ENCODE data around the gene CCDC24. TPM values are rescaled to one million over a fixed set of nuclear protein-coding genes. Genes with fewer than 3 reads are reported as not detected.
A peak's percentile ranks its signal among the peaks of the same experiment; 100 is the strongest.

The CCDC24 gene
- total and polyA plus RNA-seq, 2 donors (not counting 3 experiments of a cell fraction or from before 2014, with no cell fraction given): 2.2 to 3.1 TPM

GRCh38 chr1:43969416-43969745 lies 22.0 kb upstream of the CCDC24 start:
- no peaks in the 10 kb centered on the region for H3K27me3 ChIP-seq (ENCODE audit: control insufficient read depth in 2 of 2, insufficient read depth in 2 of 2, low read length in 2 of 2)
- dilution Hi-C loops (cut with MboI; ENCODE audit: extremely low pct_ligation_motif_present, low sequenced_read_pairs) (no loop called here), intact Hi-C loops (cut with micrococcal nuclease) (loop anchor here (1.0 to 2.0 kb wide), 2 partner anchors 23 to 61 kb away; partner anchors contain the start of genes IPO13 and SLC6A9)
- CTCF ChIA-PET: interaction anchor here (0.8 kb wide), 1 partner anchor 23 kb away, joined by 4 read pairs; no protein-coding TSS in a partner anchor
- H3K27ac ChIP-seq (ENCODE audit: insufficient read depth, low read depth, low read length): no peak overlapping the region
- no peaks in the 10 kb centered on the region for H4K20me1 ChIP-seq (replicated peaks; ENCODE audit: control insufficient read depth, extremely low read depth, insufficient read depth, low read length)
- no peak overlapping the region for H3K4me3 ChIP-seq (replicated peaks in 1 of 3; ENCODE audit: insufficient read depth in 1 of 3, low read depth in 1 of 3, low read length in 3 of 3)
- no peak overlapping the region for H3K9ac ChIP-seq (replicated peaks; ENCODE audit: extremely low read depth, insufficient read depth, low read length)
- H3K9me3 ChIP-seq (replicated peaks; ENCODE audit: control insufficient read depth, insufficient read depth, low read length): no peaks in the 10 kb centered on the region
- BruUV-seq (replicated peaks): no TSS peak
- peaks cover 0 to 14% of the 10 kb centered on the region in 2 experiments for H3K36me3 ChIP-seq (ENCODE audit: control insufficient read depth in 2 of 2, extremely low read depth in 1 of 2, insufficient read depth in 2 of 2, low read length in 2 of 2)
- no peaks in the 10 kb centered on the region for H3K9me1 ChIP-seq (replicated peaks; ENCODE audit: control insufficient read depth, extremely low read depth, insufficient read depth, low read length)
- TF ChIP-seq GATA2 (IDR thresholded peaks at IDR 0.05; ENCODE audit: insufficient read depth, insufficient read length, low read depth, low read length): no peak
- TF ChIP-seq POLR2AphosphoS5 (IDR thresholded peaks at IDR 0.05; ENCODE audit: insufficient read depth, low read depth, low read length): no peak
- POLR2A ChIA-PET: interaction anchor here (0.7 to 1.4 kb wide), 2 partner anchors 62 to 319 kb away, joined by 3 read pairs; partner anchors contain the start of genes KDM4A and SLC6A9
- DNase-seq (ENCODE audit: low read depth, low spot score): no peak
- peak overlapping the region; percentile 44 for H3K4me2 ChIP-seq (ENCODE audit: insufficient read depth, low read length)
- H2AFZ ChIP-seq (ENCODE audit: low read depth, low read length): no peak overlapping the region
- H3K4me1 ChIP-seq (ENCODE audit: control insufficient read depth, extremely low read depth, insufficient read depth, low read length): peaks cover 11% of the 10 kb centered on the region
- peaks cover 4% of the 10 kb centered on the region for H3K79me2 ChIP-seq (ENCODE audit: control insufficient read depth, insufficient read depth, low read length)
- FAIRE-seq: no peak

GRCh38 chr1:43969746-43970466 lies 21.5 kb upstream of the CCDC24 start, which contains the start of gene DPH2:
DPH2 (plus strand) TSS chr1:43970010; CDS start chr1:43970176, 166 bp downstream.
- no peaks in the 10 kb centered on the region for H3K9me3 ChIP-seq (replicated peaks; ENCODE audit: control insufficient read depth, insufficient read depth, low read length)
- no peaks in the 10 kb centered on the region for H4K20me1 ChIP-seq (replicated peaks; ENCODE audit: control insufficient read depth, extremely low read depth, insufficient read depth, low read length)
- peaks cover 0 to 14% of the 10 kb centered on the region in 2 experiments for H3K36me3 ChIP-seq (ENCODE audit: control insufficient read depth in 2 of 2, extremely low read depth in 1 of 2, insufficient read depth in 2 of 2, low read length in 2 of 2)
- H3K79me2 ChIP-seq (ENCODE audit: control insufficient read depth, insufficient read depth, low read length): peaks cover 5% of the 10 kb centered on the region
- intact Hi-C loops (cut with micrococcal nuclease): loop anchor here (1.0 to 2.0 kb wide), 2 partner anchors 24 to 61 kb away; partner anchors contain the start of genes IPO13 and SLC6A9
- H3K4me1 ChIP-seq (ENCODE audit: control insufficient read depth, extremely low read depth, insufficient read depth, low read length): peaks cover 12% of the 10 kb centered on the region
- no peaks in the 10 kb centered on the region for H3K27me3 ChIP-seq (ENCODE audit: control insufficient read depth in 2 of 2, insufficient read depth in 2 of 2, low read length in 2 of 2)
- H3K9ac ChIP-seq (replicated peaks; ENCODE audit: extremely low read depth, insufficient read depth, low read length): peak within 1 kb of the TSS; percentile 26
- peak within 1 kb of the TSS; percentile 49 to 87 (median 60) for H3K4me3 ChIP-seq (replicated peaks in 1 of 3; ENCODE audit: insufficient read depth in 1 of 3, low read depth in 1 of 3, low read length in 3 of 3)
- ChIA-PET CTCF (interaction anchor here (0.8 to 0.9 kb wide), 2 partner anchors 24 to 207 kb away, joined by 4 read pairs; no protein-coding TSS in a partner anchor), POLR2A (interaction anchor here (0.7 to 1.4 kb wide), 2 partner anchors 61 to 320 kb away, joined by 3 read pairs; partner anchors contain the start of genes KDM4A and SLC6A9)
- H2AFZ ChIP-seq (ENCODE audit: low read depth, low read length): peak within 1 kb of the TSS; percentile 74
- H3K27ac ChIP-seq (ENCODE audit: insufficient read depth, low read depth, low read length): no peak within 1 kb of the TSS
- FAIRE-seq (peak; percentile 100), DNase-seq (ENCODE audit: low read depth, low spot score) (peak; percentile 98)
- TF ChIP-seq POLR2AphosphoS5 (IDR thresholded peaks at IDR 0.05; ENCODE audit: insufficient read depth, low read depth, low read length) (no peak), GATA2 (IDR thresholded peaks at IDR 0.05; ENCODE audit: insufficient read depth, insufficient read length, low read depth, low read length) (no peak), EZH2 (IDR thresholded peaks at IDR 0.05; ENCODE audit: borderline replicate concordance, low read depth, low read length, severe bottlenecking) (no peak), POLR2A (IDR thresholded peaks at IDR 0.05; ENCODE audit: low read depth, low read length) (peak; percentile 69), MYC (IDR thresholded peaks at IDR 0.05; ENCODE audit: low read depth, low read length) (no peak), CTCF (IDR thresholded peaks at IDR 0.05; ENCODE audit: extremely low read depth in 1 of 2, insufficient read depth in 1 of 2, low read depth in 1 of 2, low read length in 2 of 2) (no peak), JUN (IDR thresholded peaks at IDR 0.05; ENCODE audit: borderline replicate concordance, insufficient read depth, insufficient read length, low read depth) (no peak), FOS (IDR thresholded peaks at IDR 0.05; ENCODE audit: borderline replicate concordance, insufficient read depth, low read length) (no peak)
- TF ChIP-seq, protein P1, sequence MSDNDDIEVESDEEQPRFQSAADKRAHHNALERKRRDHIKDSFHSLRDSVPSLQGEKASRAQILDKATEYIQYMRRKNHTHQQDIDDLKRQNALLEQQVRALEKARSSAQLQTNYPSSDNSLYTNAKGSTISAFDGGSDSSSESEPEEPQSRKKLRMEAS (IDR thresholded peaks at IDR 0.05; ENCODE audit: insufficient read depth, insufficient read length): peak; percentile 88
- dilution Hi-C loops (cut with MboI; ENCODE audit: extremely low pct_ligation_motif_present, low sequenced_read_pairs): no loop called here
- peak within 1 kb of the TSS; percentile 70 for H3K4me2 ChIP-seq (ENCODE audit: insufficient read depth, low read length)
- TSS peak; percentile 53 for BruUV-seq (replicated peaks)
- no peaks in the 10 kb centered on the region for H3K9me1 ChIP-seq (replicated peaks; ENCODE audit: control insufficient read depth, extremely low read depth, insufficient read depth, low read length)

Data from endothelial cell of umbilical vein (primary cell).